Measurements from ENCODE around the gene LYL1.

The LYL1 gene

GRCh38 chr19:13092606-13093235 is 9.9 kb downstream of the LYL1 start:
- DNase-seq (ENCODE audit: low spot score) = no peak

GRCh38 chr19:13092158-13092543 is 10.5 kb downstream of the LYL1 start:
- no peak for DNase-seq (ENCODE audit: low spot score)

GRCh38 chr19:13091400-13092157 is 11.1 kb downstream of the LYL1 start:
- no peak for DNase-seq (ENCODE audit: low spot score)

GRCh38 chr19:13090511-13091231 is 12.0 kb downstream of the LYL1 start:
- no peak for DNase-seq (ENCODE audit: low spot score)

GRCh38 chr19:13089857-13090507 is 12.7 kb downstream of the LYL1 start:
- DNase-seq (ENCODE audit: low spot score) = no peak

- peak; percentile 79 for DNase-seq (ENCODE audit: low spot score)
Measured at GRCh38 chr19:13089139-13089856, 13.4 kb downstream of the LYL1 start.

GRCh38 chr19:13087795-13088537 is 14.7 kb downstream of the LYL1 start:
- DNase-seq (ENCODE audit: low spot score) = no peak

- DNase-seq (ENCODE audit: low spot score) = no peak
Measured at GRCh38 chr19:13087295-13087694, 15.4 kb downstream of the LYL1 start.

GRCh38 chr19:13086341-13086740 is 16.3 kb downstream of the LYL1 start:
- DNase-seq (ENCODE audit: low spot score) = no peak

- no peak for DNase-seq (ENCODE audit: low spot score)
Measured at GRCh38 chr19:13085666-13086065, 17.0 kb downstream of the LYL1 start.

- no peak for DNase-seq (ENCODE audit: low spot score)
Measured at GRCh38 chr19:13083627-13084026, 19.0 kb downstream of the LYL1 start.

GRCh38 chr19:13083008-13083404 is 19.7 kb downstream of the LYL1 start:
- DNase-seq (ENCODE audit: low spot score) = no peak

- peak; percentile 91 for DNase-seq (ENCODE audit: low spot score)
Measured at GRCh38 chr19:13082192-13083007, 20.3 kb downstream of the LYL1 start.

- no peak for DNase-seq (ENCODE audit: low spot score)
Measured at GRCh38 chr19:13079542-13079986, 23.1 kb downstream of the LYL1 start.

GRCh38 chr19:13078897-13079541 is 23.6 kb downstream of the LYL1 start:
- no peak for DNase-seq (ENCODE audit: low spot score)

GRCh38 chr19:13078381-13078780 is 24.3 kb downstream of the LYL1 start:
- no peak for DNase-seq (ENCODE audit: low spot score)

GRCh38 chr19:13077240-13077639 is 25.4 kb downstream of the LYL1 start:
- DNase-seq (ENCODE audit: low spot score) = no peak

GRCh38 chr19:13076787-13077186 is 25.9 kb downstream of the LYL1 start:
- no peak for DNase-seq (ENCODE audit: low spot score)

- no peak for DNase-seq (ENCODE audit: low spot score)
Measured at GRCh38 chr19:13076320-13076719, 26.3 kb downstream of the LYL1 start.

- no peak for DNase-seq (ENCODE audit: low spot score)
Measured at GRCh38 chr19:13074378-13074777, 28.3 kb downstream of the LYL1 start.
